DND-41 (cell line): ENCODE data around the gene FAM53A.

Experiments
- ATAC-seq: fragments of 200-7000 bp; cut with Tn5 transposase; 3 replicates; pipeline ENCODE4 v1.9.1; 2021; ENCODE audit warnings: low read depth; ENCODE audit not compliant: insufficient read depth
- DNase-seq: peaks from one replicate; pipeline ENCODE4 v3.0.0-alpha.2; 2020
- H2AFZ ChIP-seq: 2 replicates; pipeline ENCODE4 v1.6.0; 2012; ENCODE audit warnings: low read depth, low read length
- H3K27ac ChIP-seq: 2 replicates; pipeline ENCODE4 v1.5.1; 2012; ENCODE audit warnings: low read length, inconsistent platforms
- H3K27me3 ChIP-seq: fragments of 200-600 bp; sonication (generic); 2 replicates; pipeline ENCODE4 v1.6.0; 2012; ENCODE audit warnings: low read length, mild to moderate bottlenecking, inconsistent platforms; ENCODE audit not compliant: insufficient read depth, poor library complexity
- H3K36me3 ChIP-seq: 2 replicates; pipeline ENCODE4 v1.5.1; 2012; ENCODE audit warnings: low read length, inconsistent platforms; ENCODE audit not compliant: insufficient read depth
- H3K4me1 ChIP-seq: 2 replicates; pipeline ENCODE4 v1.5.1; 2012; ENCODE audit warnings: mild to moderate bottlenecking, low read length; ENCODE audit not compliant: insufficient read depth
- H3K4me2 ChIP-seq: 2 replicates; pipeline ENCODE4 v1.6.0; 2012; ENCODE audit warnings: mild to moderate bottlenecking, moderate library complexity, low read length, inconsistent platforms; ENCODE audit not compliant: insufficient read depth
- H3K4me3 ChIP-seq, 2 experiments: fragments of 200-600 bp in 1 of 2; shearing (Covaris generic) in 1 of 2; 2 replicates each; pipeline ENCODE4 v1.5.1; 2012 to 2016; ENCODE audit warnings: inconsistent platforms in 2 of 2, low read length in 2 of 2, mild to moderate bottlenecking in 2 of 2, low read depth in 1 of 2, moderate library complexity in 1 of 2
- H3K79me2 ChIP-seq: 2 replicates; pipeline ENCODE4 v1.6.0; 2012; ENCODE audit warnings: low read length, inconsistent platforms; ENCODE audit not compliant: insufficient read depth
- H3K9ac ChIP-seq: 2 replicates; pipeline ENCODE4 v1.6.0; 2012; ENCODE audit warnings: low read depth, mild to moderate bottlenecking, inconsistent platforms, low read length, moderate library complexity
- H3K9me3 ChIP-seq: 2 replicates; pipeline ENCODE4 v1.5.1; 2012; ENCODE audit warnings: low read length, moderate library complexity, mild to moderate bottlenecking, inconsistent platforms; ENCODE audit not compliant: insufficient read depth, severe bottlenecking
- H4K20me1 ChIP-seq: 2 replicates; pipeline ENCODE4 v1.6.0; 2012; ENCODE audit warnings: low read length; ENCODE audit not compliant: insufficient read depth
- EZH2 ChIP-seq: IDR thresholded peaks from 3 replicates; pipeline ENCODE4 v1.6.1; 2012; ENCODE audit warnings: borderline replicate concordance, low read depth, mild to moderate bottlenecking, moderate library complexity, low read length, inconsistent platforms; ENCODE audit not compliant: severe bottlenecking
- TF ChIP-seq, protein P1 (sequence below): IDR thresholded peaks from 2 replicates; pipeline ENCODE4 v1.5.1; 2012; ENCODE audit warnings: borderline replicate concordance, low read length, moderate library complexity, mild to moderate bottlenecking; ENCODE audit not compliant: poor library complexity, severe bottlenecking; ENCODE audit errors: extremely low read depth

FAM53A gene

DNA sequence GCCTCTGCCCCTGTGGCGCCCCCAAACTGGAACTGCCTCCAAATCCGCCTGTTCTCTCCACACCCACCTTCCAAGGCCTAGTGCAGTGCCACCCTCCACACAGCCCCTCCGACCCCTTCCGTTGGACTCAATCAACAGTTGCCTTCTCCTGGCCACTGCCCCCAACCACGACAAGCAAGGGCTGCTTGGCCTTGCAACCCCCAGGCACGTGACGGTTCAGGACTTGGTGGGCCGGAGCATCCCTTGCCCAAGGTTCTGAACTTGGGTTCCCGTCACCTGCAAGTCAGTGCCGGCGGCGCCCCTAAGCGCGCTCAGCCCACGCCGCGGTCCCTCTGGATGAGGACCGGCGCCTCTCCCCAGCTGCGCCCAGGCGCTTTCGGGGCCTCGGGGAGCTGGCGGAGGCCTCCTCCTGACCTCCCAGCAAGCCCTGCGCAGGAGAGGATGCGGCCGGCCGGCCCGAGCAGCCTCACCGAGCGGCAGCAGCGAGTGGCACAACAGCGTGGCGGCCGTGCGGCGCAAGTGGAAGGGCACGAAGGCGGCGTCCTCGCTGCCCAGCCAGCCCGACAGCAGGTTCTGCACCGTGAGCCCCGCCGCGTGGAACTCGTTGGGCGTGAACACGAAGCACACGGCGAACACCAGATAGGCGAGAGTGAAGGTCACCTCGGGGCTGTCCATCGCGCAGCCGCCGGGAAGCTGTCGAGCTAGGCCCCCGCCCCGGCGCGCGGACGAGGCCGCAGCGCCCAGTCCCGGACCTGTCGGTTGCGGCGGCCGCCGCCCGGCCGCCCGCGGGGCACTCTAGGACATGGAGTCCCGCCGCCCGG lies 36.3 kb upstream of the FAM53A start:
- Histone ChIP-seq H3K4me1 (peaks cover 73% of the 10 kb centered on the region), H3K27ac (peak overlapping the region; percentile 86), H2AFZ (peak overlapping the region; percentile 79), H3K4me3 (peak overlapping the region; percentile 85 to 94), H4K20me1 (peaks cover 68% of the 10 kb centered on the region), H3K9ac (peak overlapping the region; percentile 87), H3K79me2 (peaks cover 95% of the 10 kb centered on the region), H3K36me3 (peaks cover 68% of the 10 kb centered on the region), H3K9me3 (no peaks in the 10 kb centered on the region), H3K4me2 (peak overlapping the region; percentile 100), H3K27me3 (no peaks in the 10 kb centered on the region)
- DNase-seq (peak; percentile 55), ATAC-seq (peak; percentile 15)
- TF ChIP-seq, protein P1, sequence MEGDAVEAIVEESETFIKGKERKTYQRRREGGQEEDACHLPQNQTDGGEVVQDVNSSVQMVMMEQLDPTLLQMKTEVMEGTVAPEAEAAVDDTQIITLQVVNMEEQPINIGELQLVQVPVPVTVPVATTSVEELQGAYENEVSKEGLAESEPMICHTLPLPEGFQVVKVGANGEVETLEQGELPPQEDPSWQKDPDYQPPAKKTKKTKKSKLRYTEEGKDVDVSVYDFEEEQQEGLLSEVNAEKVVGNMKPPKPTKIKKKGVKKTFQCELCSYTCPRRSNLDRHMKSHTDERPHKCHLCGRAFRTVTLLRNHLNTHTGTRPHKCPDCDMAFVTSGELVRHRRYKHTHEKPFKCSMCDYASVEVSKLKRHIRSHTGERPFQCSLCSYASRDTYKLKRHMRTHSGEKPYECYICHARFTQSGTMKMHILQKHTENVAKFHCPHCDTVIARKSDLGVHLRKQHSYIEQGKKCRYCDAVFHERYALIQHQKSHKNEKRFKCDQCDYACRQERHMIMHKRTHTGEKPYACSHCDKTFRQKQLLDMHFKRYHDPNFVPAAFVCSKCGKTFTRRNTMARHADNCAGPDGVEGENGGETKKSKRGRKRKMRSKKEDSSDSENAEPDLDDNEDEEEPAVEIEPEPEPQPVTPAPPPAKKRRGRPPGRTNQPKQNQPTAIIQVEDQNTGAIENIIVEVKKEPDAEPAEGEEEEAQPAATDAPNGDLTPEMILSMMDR = no peak
- TF ChIP-seq EZH2 = no peak

DNA sequence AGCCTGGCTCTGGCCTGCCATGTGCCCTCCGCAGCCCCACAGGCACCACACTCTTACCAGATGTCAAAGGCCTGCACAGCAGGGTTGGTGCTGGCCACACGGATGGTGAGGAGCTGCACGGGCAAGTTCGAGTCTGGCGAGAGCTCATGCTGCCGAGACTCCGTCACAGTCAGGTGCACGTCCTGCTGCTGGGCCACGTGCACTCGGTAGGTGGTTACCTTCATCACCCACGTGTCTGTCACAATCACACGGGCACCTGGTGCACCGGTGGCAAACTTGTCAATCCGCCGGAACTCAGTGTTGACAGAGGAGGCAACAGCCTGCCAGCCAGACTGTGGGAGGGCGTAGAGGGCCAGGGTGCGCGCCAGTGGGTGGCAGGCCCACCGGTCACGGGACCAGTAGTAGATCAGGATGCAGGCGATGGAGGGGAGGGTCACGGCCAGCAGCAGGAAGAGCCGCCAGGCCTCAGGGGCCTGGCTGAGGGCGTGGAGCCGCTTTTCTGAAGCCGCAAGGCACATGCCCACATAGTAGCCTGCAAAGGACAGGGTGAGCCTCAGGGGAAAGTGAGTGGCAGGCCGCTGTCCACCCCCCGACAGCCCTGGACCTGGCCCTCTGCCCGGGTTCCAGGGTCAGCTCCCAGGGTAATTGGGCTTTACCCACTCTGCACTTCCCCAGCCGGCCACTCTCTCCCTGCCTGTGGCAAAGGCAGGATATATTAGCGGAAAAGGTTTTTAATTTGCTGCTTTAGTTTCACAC lies 34.2 kb upstream of the FAM53A start:
- Histone ChIP-seq H3K27me3 (no peaks in the 10 kb centered on the region), H2AFZ (no peak overlapping the region), H4K20me1 (peaks cover 71% of the 10 kb centered on the region), H3K4me3 (0 out of 4 replicates have a peak overlapping the region, but pooled peaks of 1 of the 2 experiments have one; percentile 13), H3K4me2 (peak overlapping the region; percentile 100), H3K36me3 (peaks cover 68% of the 10 kb centered on the region), H3K79me2 (peaks cover 96% of the 10 kb centered on the region), H3K4me1 (peaks cover 84% of the 10 kb centered on the region), H3K27ac (no peak overlapping the region), H3K9me3 (no peaks in the 10 kb centered on the region), H3K9ac (peak overlapping the region; percentile 19; the same call in 1 of the 2 replicates)
- ATAC-seq = no peak
- DNase-seq = no peak
- TF ChIP-seq, protein P1 = no peak
- TF ChIP-seq EZH2 = no peak

DNA sequence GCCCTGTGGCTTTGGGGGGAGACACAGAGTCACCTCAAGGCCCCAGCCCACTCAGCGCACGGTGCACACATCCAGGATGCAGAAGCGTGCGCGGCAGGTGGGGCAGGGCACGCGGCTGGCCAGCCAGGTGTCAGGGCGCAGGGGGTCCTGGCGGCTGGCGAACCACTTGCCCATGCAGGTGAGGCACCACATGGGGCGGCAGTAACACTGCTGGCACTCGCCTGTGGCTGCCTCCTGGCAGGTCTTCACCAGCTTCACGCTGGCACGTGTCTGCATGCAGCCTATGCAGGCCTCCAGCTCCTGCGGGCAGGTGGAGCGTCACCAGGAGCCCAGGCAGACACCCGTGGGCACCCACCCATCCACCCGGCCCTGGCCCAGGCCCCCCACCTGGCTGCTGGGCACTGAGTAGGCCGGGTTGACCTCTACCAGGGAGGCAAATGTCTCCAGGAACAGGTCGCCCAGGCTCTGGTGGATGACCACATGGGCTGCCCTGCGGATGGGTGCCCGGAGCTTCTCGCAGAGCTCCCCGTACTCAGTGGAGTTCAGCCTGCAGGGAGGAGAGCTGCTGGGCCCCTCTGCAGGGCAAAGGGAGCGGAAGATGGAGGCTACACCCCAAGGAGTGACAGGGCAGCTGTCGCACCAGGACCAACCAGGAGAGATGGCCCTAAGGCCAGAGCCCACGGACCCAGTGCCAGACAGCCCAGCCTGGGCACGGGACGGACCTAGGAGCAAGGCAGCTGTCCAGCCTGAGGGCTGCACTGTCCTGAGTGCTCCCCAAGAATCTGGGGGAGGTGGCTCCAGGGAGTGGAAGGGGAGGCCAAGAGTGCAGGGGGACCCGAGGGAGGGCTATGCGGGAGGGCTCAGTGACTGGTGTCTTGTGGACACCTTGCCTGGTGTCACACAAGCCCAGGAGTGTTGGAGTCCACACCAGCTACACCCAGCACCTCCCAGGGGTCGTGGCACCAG lies 33.3 kb upstream of the FAM53A start:
- Histone ChIP-seq H3K9me3 (no peaks in the 10 kb centered on the region), H3K27ac (no peak overlapping the region), H3K4me2 (peak overlapping the region; percentile 100; the same call in 1 of the 2 replicates), H3K9ac (peak overlapping the region; percentile 80; the same call in 1 of the 2 replicates), H2AFZ (no peak overlapping the region), H4K20me1 (peaks cover 62% of the 10 kb centered on the region), H3K79me2 (peaks cover 95% of the 10 kb centered on the region), H3K27me3 (no peaks in the 10 kb centered on the region), H3K4me3 (0 out of 4 replicates have a peak overlapping the region, but pooled peaks of 1 of the 2 experiments have one; percentile 13), H3K36me3 (peaks cover 65% of the 10 kb centered on the region), H3K4me1 (peaks cover 78% of the 10 kb centered on the region)
- DNase-seq (no peak), ATAC-seq (no peak)
- no peak for TF ChIP-seq EZH2
- TF ChIP-seq, protein P1 = no peak
